Type B pancreatic cell (in vitro differentiated cells): ENCODE results near the gene SLC35E3. TPM values are rescaled to one million over a fixed set of nuclear protein-coding genes. Genes with fewer than 3 reads are reported as not detected.
A peak's percentile ranks its signal among the peaks of the same experiment; 100 is the strongest.
"Not testable (repeated sequence)": the region's sequence is repeated elsewhere in the genome, so short reads cannot be mapped to it uniquely, and the experiment has no call there.

Source experiments
- DNase-seq: peaks from one replicate; pipeline ENCODE4 v3.0.0; 2021; ENCODE audit warnings: mixed read lengths; ENCODE audit not compliant: unreplicated experiment; ENCODE audit errors: extremely low spot score
- H3K27ac Mint-ChIP-seq: 2 replicates; pipeline ENCODE4 v1.8.0; 2021; ENCODE audit warnings: mild to moderate bottlenecking, mixed read lengths
- H3K27me3 Mint-ChIP-seq: 2 replicates; pipeline ENCODE4 v1.8.0; 2021; ENCODE audit warnings: mixed read lengths
- H3K36me3 Mint-ChIP-seq: 2 replicates; pipeline ENCODE4 v1.8.0; 2021; ENCODE audit warnings: mixed read lengths
- H3K4me1 Mint-ChIP-seq: one replicate; pipeline ENCODE4 v1.8.0; 2021; ENCODE audit warnings: mixed read lengths; ENCODE audit not compliant: unreplicated experiment
- H3K4me3 Mint-ChIP-seq: 2 replicates; pipeline ENCODE4 v1.8.0; 2021; ENCODE audit warnings: mild to moderate bottlenecking, mixed read lengths
- H3K9me3 Mint-ChIP-seq: 2 replicates; pipeline ENCODE4 v1.8.0; 2021; ENCODE audit warnings: mixed read lengths
- CTCF ChIP-seq: fragments of 200-600 bp; sonication (generic); conservative IDR thresholded peaks from 2 replicates; pipeline ENCODE4 v1.5.0; 2021; ENCODE audit warnings: antibody characterized with exemption, mild to moderate bottlenecking
- total RNA-seq: library from RNA; stranded (reverse); gene quantifications from 2 replicates; pipeline ENCODE4 v1.2.1, GENCODE V29; 2021; ENCODE audit warnings: low replicate concordance

The SLC35E3 gene
- total RNA-seq, 1 donor from 2014 or later: 10.7 TPM

DNA sequence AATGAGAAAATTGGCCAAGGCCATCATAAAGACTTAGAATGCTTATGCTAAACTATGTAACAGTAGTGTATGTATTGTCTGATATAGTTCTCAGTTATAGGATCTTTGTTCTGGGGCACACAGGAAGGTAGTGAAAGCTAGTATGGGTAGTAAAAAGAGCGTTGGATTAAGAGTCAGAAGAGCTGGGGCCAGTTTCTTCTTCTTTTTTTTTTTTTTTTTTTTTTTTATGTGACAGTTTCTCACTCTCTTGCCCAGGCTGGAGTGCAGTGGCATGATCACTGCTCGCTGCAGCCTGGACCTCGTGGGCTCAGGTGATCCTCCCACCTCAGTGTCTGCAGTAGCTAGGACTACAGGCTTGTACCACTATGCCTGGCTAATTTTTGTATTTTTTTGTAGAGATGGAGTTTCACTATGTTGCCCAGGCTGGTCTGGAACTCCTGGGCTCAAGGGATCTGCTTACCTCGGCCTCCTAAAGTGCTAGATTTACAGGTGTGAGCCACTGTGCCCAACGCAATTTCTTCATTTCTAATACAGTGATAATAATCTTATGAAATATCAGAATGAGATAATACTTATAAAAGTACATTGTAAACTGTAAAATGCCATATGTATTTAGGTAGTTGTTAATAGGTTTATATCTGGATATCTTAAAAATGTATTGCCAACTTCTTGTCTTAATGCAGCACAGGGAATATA lies 69.4 kb downstream of the SLC35E3 start:
- Mint-ChIP-seq H3K4me1 (peaks cover 19% of the 10 kb centered on the region), H3K27me3 (no peaks in the 10 kb centered on the region), H3K36me3 (peaks cover 39% of the 10 kb centered on the region), H3K9me3 (no peaks in the 10 kb centered on the region), H3K27ac (peak overlapping the region; percentile 25), H3K4me3 (peak overlapping the region; percentile 2)
- DNase-seq: no peak
- no peak for TF ChIP-seq CTCF

- Mint-ChIP-seq H3K4me1 (peaks cover 16% of the 10 kb centered on the region), H3K27me3 (no peaks in the 10 kb centered on the region), H3K27ac (peak overlapping the region; percentile 43), H3K4me3 (no peak overlapping the region), H3K36me3 (peaks cover 39% of the 10 kb centered on the region), H3K9me3 (no peaks in the 10 kb centered on the region)
- no peak for TF ChIP-seq CTCF
- DNase-seq: no peak
These were observed 70.2 kb downstream of the SLC35E3 start for GRCh38 chr12:68815928-68816800.

- H3K27ac Mint-ChIP-seq: peak overlapping the region; percentile 66
- not testable (repeated sequence) for H3K4me3 Mint-ChIP-seq, H3K4me1 Mint-ChIP-seq, H3K9me3 Mint-ChIP-seq, DNase-seq, H3K27me3 Mint-ChIP-seq
- peaks cover 47% of the 10 kb centered on the region for H3K36me3 Mint-ChIP-seq
These were observed 73.5 kb downstream of the SLC35E3 start for GRCh38 chr12:68819481-68819880.

DNA sequence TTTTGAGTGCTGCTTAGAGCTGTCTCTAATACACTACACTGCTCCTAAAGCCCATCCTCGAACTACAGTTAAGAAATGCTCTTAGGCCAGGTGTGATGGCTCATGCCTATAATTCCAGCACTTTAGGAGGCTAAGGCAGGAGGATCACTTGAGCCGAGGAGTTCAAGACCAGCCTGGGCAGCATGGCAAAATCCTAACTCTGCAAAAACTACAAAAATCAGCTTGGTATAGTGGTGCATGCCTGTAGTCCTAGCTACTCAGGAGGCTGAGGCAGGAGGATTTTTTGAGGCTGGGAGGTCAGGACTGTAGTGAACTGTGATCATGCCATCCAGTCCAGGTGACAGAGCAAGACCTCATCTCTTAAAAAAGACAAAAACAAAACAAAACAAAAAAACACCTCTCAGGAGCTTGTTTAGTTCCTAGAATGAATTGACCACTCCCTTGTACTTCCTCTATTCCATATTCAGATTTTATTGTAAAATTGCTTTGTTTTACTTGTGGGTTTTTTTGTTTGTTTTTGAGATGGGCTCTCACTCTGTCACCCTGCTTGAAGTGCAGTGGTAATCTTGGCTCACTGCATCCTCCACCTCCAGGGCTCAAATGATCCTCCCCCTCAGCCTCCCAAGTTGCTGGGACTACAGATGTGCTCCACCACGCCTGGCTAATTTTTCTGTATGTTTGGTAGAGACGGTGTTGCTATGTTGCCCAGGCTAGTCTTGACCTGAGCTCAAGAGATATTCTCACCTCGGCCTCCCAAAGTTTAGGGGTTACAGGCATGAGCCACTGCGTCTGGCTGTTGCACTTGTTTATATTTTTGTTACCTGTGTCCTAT lies 75.6 kb downstream of the SLC35E3 start:
- Mint-ChIP-seq H3K4me1 (no peaks in the 10 kb centered on the region), H3K36me3 (peaks cover 47% of the 10 kb centered on the region), H3K4me3 (peak overlapping the region; percentile 28), H3K9me3 (no peaks in the 10 kb centered on the region), H3K27me3 (no peaks in the 10 kb centered on the region), H3K27ac (peak overlapping the region; percentile 73)
- DNase-seq: no peak
- no peak for TF ChIP-seq CTCF

DNA sequence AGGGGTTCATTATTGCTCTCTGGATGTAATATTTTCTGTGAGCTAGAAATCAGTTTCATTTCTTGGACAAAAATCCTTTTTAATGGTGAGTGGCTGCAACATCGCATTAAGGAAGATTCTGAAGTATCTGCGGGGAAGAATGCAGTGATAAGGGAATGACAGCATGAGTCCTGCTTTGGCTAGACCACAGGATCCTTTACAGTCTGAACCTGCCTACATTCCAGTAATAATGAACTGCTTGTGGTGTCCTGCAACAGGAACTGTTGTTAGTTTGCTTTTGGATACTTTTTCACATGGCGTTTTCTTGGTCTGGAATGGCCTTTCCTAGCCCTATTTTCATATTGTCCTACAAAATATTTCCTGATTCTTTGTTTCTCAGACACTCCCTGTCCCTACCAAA lies 77.7 kb downstream of the SLC35E3 start:
- DNase-seq: no peak
- no peaks in the 10 kb centered on the region for H3K9me3 Mint-ChIP-seq
- peaks cover 46% of the 10 kb centered on the region for H3K36me3 Mint-ChIP-seq
- no peaks in the 10 kb centered on the region for H3K4me1 Mint-ChIP-seq
- no peak overlapping the region for H3K4me3 Mint-ChIP-seq
- no peak for TF ChIP-seq CTCF
- peak overlapping the region; percentile 24 for H3K27ac Mint-ChIP-seq
- no peaks in the 10 kb centered on the region for H3K27me3 Mint-ChIP-seq
